Activated CD8-positive, alpha-beta memory T cell treated with anti-CD3 and anti-CD28 coated beads, Interleukin-2, amount 50 U/mL, for 48 hours (primary cell): Measurements from ENCODE around the gene RAC2.

Experiments used
- DNase-seq: peaks from one replicate; pipeline ENCODE4 v3.0.0-alpha.2; 2020

RAC2 gene

DNA sequence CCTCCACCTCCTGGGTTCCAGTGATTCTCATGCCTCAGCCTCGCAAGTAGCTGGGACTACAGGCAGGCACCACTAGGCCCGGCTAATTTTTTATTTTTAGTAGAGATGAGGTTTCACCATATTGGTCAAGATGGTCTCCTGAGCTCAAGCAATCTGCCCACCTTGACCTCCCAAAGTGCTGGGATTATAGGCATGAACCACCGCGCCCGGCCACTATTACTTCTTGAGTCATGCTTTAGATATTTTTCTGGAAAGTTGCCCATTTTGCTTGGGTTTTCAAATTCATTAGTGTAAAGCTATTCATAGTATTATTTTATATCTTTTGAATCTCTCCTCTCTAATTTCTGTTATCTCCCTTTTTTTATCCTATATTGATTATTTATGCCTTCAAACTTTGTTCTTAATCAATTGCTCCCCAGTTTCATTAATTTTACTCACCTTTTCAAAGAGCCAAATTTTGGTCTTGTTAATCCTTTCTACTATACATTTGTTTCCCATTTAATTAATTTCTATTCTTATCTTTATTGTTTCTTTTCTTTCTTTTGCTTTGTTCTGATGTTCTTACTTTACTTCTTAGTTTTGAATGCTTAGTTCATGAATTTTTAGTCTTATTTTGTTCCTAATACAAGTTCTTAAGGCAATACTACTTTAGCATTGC lies 10.3 kb upstream of the RAC2 start:
- DNase-seq = peak; percentile 33

DNA sequence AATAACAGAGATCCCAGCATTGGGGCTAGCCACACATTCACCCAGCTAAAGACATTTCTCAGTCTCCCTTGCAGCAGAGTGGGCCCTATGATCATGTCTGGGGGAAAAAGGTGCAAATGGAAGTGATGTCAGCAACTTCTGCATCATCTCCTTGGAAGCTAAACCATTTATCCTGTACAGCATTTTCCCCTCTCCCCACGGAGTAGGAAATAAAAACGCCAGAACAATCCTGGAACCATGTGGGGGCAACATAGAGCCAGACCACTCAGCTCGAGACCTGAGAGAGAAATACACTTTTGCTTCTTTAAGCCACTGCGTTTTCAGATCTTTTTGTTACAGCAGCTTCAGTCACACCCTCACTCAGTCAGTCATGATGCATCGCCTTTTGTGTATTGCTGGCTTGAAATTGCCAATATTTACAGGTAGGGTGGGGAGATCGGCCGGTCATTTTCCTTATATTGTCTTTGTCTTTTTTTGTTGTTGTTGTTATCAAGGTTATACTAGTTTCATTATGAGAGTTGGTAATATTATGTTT lies 9.1 kb upstream of the RAC2 start:
- peak; percentile 23 for DNase-seq

DNA sequence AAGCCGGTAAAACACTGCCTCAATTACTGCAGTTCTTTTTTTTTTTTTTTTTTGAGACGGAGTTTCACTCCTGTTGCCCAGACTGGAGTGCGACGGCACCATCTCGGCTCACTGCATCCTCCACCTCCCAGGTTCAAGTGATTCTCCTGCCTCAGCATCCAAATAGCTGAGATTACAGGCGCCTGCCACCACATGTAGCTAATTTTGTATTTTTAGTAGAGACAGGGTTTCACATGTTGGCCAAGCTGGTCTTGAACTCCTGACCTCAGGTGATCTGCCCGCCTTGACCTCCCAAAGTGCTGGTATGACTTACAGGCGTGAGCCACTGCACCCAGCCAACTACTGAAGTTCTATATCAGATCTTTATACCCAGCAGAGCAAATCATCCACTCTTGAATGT lies 7.8 kb upstream of the RAC2 start:
- peak; percentile 25 for DNase-seq

DNA sequence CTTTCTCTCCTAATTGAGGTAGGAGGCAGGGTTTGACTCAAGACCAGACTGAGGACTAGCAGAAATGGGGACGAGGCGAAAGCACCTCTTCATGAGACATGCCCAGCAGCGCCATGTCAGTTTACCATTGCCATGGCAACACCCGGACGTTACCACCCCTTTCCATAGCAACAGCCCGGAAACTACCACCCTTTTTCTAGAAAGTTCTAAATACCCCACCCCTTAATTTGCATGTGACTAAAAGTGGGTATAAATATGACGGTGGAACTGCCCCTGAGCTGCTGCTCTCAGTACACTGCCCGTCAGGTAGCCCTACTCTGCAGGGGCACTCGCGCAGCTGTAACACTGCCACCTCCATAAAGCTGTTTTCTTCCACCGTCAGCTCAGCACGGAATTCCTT lies 5.9 kb upstream of the RAC2 start:
- peak; percentile 41 for DNase-seq

DNA sequence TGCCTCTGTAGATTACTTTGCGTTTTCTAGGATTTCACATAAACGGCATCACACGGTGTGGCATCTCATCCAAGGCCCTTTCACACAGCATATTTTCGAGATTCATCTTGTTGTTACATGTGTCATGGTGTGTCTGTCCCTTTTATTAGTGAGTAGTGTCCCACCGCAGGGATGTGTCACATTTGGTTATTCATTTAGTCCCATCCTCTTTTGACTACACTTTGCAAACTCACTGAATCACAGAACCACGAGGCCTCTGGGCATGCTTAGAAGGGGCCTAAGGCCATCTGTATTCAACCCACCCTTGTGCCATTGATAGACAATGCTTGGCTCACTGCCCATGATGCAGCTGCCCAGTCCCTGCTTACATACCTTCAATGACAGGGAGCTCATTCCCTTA lies 4.2 kb upstream of the RAC2 start:
- DNase-seq = peak; percentile 55

DNA sequence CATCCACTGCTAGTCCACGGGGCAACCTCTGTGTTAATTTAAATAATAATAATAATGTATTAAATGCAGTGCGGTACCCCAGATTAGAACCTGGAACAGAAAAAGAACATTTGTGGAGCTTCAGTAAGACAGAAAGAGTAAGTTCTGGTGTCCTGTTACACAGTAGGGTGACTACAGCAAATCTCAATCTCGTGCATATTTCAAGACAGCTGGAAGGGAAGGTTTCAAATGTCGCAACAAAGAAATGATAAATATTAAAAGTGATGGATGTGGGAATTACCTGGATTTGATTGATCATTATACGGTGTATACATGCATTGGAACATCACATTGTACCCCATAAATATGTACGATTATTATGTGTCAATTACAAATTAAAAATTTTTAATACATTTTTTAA lies 1.7 kb upstream of the RAC2 start:
- no peak for DNase-seq

DNA sequence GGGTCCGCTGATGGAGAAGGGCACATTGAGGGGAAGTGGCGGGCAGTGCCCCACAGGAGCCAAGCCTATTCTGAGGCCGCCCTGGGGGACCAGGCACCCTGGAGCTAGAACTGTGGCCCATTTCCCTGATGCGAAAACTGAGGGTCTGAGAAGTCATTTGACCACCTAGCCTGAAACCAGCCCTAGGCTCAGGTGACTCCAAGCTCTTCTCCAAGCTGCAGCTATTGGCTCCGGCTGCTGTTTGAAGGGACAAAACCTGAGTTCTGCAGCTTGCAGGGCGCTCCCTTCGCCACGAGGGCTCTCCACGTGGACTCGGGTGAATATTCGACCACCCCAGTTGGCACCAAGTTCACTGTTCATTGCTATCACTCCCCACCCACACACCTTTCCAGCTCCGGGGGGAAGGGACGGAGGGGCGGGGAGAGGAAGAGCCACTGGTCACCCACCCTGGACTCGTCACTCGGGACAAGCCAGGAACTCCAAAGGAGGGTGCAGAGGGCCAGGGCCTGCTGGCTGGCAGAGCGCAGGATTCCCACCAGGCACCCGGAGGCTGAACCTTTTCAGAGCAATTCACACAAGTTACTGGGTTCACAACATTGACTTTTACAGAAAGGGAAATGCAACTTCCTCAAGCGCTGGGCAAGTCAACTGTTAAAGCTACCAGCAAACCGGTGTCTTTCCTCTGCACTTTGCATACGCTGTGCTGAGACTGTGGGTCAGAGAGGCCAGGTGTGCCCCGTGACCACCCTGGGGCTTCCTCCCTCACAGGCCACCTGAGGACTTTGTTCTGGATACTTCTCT lies 1.1 kb upstream of the RAC2 start:
- DNase-seq = peak; percentile 65

DNA sequence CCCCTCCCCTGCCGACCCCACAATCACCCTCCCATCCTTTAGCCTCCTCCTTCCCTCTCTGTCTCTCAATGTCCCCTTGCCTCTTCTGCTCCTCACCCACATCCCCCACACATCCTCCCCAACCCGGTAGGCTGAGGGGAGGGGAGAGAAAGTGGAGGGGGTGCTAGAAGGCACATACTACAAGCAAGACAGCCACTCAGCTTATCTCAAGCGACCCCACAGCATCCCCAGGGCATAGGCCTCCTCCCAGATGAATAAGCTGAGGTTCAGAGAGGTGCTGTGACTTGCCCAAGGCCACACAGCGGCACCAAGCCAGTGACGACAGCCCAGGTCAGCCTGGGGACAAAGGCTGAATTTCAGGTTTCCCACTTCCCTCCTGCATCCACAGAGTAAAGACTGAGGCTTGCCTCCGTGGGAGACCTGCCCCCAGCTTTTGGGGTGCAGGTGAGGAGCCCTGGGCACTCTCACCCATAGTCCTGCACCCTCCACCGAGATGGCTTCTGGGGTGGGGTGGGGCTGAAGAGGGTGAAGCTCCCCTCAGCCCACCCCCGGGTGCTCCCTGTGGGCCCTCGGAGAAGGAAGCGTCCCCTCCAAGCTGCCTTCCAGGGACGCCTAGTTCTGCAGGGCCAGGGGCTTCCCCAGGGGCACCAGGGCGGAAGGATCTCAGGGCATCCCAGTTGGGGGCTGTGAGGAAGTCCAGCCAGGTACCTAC lies 511 bp downstream of the RAC2 start:
- peak; percentile 58 for DNase-seq

DNA sequence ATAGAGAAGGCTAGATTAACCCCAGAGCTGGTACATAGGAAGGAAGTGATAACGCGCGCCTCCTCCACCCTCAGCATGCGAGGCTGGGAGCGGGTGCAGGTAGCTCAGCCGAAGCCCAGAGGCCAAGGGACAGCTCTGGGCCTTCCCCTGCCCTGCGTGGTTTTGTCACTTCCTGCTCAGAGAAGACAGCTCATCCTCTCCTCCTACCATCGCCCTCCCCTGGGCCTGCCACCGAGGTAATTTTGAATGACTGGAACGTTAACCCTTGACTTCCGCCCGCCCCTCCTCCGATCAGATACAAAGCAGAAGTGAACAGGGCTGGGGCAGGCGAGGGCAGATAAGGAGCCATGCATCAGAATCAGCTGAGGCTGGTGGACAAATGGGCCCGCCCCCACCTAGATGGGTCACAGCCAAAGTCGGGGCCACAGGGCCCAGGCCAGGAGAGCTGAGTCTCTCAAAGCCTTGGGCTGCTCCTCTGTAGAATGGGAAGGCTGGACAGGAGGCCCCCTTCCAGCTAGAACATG lies 1.6 kb downstream of the RAC2 start:
- peak; percentile 89 for DNase-seq

DNA sequence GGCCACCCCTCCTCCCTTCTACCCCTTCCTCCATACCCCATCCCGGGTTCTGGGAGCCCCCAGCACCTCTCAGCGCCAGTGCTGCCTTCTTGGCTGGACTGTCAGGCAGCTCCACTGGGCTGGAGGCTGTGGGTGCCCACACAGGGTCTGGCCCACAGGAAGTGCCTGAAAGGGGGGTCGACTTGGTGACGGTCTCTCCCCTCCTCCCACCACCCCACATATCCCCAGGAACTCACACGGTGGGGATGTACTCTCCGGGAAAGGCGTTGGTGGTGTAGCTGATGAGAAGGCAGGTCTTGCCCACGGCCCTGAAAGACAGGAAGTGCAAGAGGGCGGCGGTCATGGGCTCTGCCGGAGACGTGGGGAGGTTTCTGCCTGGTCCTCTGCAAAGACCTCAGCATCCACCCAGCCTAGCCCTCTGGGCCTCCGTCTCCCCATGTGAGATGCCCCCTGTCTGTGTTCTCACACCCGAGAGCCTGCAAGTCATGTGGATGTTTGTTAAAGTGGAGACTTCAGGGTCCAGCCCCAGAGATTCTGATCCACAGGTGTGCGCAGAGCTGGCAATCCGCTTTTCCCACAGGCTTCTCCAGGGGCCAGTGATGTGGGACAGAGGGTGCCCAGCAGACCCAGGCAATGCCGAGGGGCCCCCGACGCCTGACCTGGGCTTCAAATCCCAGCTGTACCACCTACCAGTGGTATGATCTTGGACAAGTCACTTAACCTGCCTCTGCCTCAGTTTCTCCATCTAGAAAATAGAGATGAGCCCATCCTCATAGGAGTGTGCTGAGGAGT lies 2.5 kb downstream of the RAC2 start:
- DNase-seq = peak; percentile 80

DNA sequence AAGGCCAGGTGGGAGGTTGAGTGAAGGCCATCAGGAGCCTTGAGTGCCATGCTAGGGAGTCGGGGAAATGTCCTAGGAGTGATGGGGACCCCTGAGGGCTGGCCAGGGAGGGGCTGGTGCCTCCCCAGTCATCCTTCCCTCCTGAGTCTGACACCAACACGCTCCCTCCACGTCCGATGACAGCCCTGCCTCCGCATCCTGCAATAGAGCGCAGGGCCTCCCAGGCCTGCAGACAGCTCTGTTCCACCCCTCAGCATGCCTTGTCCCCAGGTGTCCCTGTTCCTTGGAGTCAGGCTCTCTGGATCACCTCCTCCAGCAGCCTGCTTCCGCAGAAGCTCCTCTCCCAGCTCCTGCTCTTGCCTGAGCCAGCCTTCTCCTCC lies 3.1 kb downstream of the RAC2 start:
- peak; percentile 62 for DNase-seq

DNA sequence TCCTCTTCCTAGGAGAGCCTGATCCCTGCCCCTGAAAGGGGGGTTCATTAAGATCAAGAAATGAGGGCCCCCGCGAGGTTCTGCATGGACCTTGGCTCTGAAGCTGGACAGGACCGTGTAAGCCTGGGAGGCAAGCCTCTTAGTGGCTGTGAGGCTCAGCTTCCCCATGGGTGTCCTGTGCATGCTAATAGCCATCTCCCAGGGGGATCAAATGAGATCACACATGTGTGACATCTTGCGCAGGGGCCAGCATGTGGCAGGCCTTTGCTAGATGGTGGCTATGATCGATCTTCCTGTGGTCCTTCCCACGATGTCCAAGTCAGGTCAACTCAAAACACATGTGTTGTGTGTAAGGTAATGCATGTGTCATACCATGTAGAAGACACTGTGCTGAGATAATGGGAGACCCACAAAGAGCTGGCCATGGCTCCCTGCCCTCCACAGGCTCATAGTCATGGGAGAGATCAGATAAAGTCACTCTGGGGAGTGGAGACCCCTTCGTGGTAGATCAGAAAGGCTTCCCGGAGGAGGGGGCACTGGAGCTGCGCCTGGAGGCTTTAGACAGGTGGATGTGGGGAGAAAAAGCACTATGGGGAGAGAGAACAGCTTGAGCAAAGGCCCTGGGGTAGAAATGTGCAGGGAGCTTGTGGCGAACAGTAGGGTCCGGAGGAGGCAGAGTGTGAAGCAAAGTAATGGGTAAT lies 3.7 kb downstream of the RAC2 start:
- peak; percentile 54 for DNase-seq

DNA sequence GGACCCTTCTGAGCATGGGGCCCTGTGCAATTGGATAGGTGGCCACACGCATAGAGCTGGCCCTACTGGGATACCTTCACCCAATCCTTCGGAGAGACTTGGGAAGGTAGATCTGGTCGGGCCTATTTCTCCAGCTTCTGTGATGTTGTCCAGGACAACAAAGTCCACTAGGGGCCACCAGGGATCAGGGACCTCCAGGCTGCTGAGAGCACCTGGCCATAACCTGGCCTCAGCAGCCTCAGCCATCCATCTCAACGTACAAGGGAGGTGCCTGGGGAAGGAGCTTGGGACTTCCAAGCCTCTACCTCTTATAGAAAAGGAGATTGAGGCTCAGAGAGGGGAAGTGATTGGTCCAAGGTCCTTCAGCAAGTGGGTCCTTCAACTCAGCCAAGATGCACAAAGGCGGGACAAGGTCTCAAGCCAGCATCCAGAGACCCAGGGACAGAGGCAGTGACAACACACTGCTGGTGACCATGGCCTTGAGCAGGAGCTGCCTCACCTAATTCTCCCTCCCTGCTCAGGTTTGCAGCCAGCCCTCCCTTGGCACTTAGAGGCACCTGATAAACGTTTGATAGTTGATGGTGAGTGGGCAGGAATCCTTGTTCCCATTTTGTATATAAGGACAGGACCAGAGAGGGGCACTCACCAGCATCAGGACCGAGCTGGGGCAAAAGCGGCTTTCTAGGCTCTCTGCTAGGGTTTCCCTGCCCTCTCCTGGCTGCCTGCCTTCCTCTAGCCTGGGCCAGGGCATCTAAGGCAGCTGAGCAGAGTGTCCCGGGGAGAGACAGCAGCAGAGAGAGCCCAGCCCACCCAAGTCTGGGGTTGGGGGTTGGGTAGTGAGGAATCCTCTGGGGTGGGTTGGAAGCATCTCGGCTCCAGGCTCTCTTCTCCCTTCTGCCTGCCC lies 4.5 kb downstream of the RAC2 start:
- peak; percentile 56 for DNase-seq

DNA sequence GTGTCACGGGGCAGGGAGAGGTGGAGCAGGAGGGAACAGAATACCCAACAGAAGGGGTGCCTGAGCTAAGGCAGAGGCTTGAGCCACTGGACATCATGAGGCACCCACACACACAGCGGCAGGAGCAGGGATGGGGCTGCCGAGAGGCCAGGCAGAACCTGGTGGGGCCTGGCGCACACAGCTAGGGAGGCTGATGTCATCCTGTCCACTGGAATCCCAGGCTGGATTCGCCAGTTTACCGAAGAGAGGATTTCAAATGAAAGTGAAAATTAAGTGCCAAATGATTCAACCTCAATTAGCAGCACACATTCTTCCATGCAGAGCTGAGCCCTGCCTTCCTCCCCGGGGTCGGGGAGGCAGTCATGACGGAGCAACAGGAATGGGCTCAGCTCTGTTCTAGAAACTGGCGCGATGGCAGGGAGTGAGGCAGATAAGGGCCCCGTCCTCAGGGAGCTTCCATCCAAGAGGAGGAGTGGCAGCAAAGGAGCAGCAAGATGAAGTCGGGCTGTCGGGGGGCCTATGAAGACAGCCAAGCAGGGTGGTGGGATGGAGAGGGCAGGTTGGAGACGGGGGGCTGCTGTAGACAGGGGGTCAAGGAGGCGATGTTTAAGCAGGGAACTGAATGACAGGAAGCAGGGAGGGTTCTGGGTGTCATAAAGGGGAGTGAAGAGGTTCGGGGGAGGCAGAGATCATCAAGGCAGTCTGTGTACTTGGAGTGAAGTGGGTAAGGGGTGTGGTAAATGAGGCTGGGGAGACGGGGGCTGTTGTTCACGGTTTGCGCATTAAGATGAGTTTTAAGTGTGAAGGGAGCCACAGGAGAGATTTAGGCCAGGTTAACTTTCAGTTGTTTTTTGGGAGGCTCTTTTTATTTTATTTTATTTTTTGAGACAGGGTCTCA lies 6.4 kb downstream of the RAC2 start:
- peak; percentile 54 for DNase-seq

DNA sequence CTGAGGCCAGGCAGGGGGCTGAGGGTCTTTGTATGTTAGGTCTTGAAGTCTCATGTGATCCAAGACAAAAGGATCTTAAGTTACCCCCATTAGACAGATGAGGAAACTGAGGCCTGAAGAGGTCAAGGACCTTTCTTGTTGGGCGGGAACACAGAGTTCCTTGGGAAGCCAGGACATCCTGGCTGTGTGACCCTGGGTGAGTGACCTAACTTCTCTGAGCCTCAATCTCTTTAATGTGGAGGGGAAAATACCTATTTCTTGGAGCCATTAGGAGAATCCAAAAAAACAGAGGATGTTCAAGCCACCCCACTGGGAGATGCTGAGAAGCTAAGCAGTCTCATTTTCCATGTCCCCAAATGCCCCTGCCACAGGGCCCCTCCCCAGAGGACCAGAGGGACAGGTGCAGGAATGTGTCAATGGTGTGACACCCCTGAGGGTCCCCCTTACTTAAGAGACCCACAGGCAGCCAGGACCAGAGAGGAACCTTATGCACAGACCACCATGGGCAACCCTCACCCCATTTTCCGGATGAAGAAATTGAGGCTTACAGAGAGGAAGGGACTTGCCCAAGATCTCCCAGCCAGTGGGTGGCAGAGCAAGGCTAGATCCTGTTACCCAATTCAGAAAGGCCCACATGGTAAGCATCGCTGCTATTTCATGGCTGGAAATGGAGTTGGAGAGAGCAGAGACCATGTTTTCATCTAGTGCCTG lies 8.0 kb downstream of the RAC2 start:
- peak; percentile 52 for DNase-seq

DNA sequence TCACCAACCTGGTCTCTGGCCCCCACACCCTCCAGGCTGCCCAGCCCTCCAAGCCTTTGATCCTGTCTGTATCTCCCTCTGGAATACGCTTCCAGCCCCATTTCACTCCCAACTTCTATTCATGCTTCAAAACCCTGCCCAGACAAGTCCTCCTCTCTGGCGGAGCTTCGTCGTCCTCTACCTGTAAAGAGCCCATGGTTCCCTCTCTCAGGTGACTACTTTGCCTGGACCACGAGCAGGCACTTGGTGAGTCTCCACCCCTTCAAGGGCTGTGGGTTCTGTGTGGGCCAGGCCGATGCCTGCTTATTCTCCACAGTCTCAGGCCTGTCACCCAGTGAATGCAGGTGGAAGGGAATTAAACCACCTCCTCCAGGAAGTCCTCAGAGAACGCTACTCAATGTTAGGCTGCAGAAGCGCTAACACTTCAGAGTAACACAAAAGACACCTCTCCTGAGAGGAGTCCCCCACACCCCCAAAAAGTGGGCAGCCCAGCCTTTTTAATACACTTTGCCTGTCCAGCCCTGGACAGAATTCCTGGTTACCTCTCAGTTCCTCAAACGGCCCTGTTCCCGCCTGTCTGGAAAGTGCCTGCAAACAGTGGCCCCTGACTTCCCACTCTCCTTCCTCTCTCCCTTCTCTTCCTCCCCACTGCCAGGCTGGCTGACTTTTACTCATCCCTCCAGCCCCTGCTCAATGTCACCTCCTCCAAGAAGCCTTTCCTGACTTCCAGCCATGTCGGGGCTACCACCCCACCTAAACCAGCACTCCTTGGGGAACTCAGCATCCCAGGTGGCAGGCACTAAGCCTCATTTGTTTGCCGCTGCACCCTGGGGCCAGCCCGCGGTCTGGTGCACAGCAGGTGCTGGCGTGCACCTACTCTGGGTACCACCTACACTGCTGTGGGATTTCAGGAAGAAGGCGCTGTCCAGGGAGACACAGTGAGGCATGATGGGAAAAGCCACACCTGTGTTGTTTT lies 9.0 kb downstream of the RAC2 start:
- DNase-seq = peak; percentile 54

DNA sequence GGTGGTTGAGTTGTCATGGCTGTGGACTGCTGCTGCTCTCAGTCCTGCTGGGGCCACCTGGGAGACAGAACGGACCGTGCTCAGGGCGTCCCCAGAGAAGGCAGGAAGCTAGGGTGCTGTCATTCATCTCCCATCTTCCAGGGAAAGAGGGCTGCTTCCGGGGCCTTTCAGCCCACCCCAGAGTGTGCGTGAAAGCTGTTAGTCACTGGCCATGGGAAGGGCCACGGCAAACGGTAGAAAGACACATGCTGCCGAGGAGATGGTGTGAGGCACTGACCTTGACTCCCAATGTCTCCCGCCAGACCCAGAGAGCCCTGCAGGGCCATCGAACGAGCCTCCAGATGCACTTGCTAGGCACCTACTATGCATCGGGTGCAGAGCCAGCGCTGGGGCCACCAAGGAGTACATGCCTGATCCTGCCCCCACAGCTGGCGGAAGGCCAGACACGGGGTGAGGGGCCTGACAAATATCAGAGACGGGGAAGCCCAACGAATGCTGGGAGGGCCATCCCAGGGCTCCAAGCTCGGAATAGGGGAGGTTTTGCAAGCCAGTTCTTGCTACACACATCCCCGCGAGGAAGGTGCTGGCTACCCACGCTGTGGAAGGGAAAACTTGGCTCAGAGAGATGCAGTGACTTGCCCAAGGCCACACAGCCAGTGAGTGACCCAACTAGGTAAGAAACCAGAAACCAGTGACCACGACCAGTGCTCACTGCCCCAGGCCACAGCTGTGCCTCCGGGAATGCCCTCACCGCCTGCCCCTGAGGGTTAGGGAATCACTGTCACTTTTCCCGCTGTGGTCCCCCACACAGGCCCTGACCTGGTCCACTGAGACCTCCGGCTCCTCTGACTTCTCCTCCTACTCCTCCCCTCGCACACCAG lies 10.1 kb downstream of the RAC2 start:
- DNase-seq = peak; percentile 66
